ENCODE measurements around the gene DENND5A. TPM values are rescaled to one million over a fixed set of nuclear protein-coding genes. Genes with fewer than 3 reads are reported as not detected.
A peak's percentile ranks its signal among the peaks of the same experiment; 100 is the strongest.

The DENND5A gene
- total and polyA plus RNA-seq, 4 donors, result 7.9 to 45.8 (median 18.2) TPM

- TF ChIP-seq YY1 (IDR thresholded peaks at IDR 0.05), result no peak
- no peak for TF ChIP-seq CTCF (IDR thresholded peaks at IDR 0.05; ENCODE audit: low read depth, low read length, missing input control)
- TF ChIP-seq NR2F2 (IDR thresholded peaks at IDR 0.05), result no peak
- TF ChIP-seq, protein P1, sequence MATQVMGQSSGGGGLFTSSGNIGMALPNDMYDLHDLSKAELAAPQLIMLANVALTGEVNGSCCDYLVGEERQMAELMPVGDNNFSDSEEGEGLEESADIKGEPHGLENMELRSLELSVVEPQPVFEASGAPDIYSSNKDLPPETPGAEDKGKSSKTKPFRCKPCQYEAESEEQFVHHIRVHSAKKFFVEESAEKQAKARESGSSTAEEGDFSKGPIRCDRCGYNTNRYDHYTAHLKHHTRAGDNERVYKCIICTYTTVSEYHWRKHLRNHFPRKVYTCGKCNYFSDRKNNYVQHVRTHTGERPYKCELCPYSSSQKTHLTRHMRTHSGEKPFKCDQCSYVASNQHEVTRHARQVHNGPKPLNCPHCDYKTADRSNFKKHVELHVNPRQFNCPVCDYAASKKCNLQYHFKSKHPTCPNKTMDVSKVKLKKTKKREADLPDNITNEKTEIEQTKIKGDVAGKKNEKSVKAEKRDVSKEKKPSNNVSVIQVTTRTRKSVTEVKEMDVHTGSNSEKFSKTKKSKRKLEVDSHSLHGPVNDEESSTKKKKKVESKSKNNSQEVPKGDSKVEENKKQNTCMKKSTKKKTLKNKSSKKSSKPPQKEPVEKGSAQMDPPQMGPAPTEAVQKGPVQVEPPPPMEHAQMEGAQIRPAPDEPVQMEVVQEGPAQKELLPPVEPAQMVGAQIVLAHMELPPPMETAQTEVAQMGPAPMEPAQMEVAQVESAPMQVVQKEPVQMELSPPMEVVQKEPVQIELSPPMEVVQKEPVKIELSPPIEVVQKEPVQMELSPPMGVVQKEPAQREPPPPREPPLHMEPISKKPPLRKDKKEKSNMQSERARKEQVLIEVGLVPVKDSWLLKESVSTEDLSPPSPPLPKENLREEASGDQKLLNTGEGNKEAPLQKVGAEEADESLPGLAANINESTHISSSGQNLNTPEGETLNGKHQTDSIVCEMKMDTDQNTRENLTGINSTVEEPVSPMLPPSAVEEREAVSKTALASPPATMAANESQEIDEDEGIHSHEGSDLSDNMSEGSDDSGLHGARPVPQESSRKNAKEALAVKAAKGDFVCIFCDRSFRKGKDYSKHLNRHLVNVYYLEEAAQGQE (IDR thresholded peaks at IDR 0.05), result no peak
- TF ChIP-seq, protein P2, sequence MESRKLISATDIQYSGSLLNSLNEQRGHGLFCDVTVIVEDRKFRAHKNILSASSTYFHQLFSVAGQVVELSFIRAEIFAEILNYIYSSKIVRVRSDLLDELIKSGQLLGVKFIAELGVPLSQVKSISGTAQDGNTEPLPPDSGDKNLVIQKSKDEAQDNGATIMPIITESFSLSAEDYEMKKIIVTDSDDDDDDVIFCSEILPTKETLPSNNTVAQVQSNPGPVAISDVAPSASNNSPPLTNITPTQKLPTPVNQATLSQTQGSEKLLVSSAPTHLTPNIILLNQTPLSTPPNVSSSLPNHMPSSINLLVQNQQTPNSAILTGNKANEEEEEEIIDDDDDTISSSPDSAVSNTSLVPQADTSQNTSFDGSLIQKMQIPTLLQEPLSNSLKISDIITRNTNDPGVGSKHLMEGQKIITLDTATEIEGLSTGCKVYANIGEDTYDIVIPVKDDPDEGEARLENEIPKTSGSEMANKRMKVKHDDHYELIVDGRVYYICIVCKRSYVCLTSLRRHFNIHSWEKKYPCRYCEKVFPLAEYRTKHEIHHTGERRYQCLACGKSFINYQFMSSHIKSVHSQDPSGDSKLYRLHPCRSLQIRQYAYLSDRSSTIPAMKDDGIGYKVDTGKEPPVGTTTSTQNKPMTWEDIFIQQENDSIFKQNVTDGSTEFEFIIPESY (IDR thresholded peaks at IDR 0.05), result no peak
- no peak for TF ChIP-seq RAD21 (IDR thresholded peaks at IDR 0.05)
- TF ChIP-seq HNF4G (IDR thresholded peaks at IDR 0.05), result no peak
- TF ChIP-seq JUND (IDR thresholded peaks at IDR 0.05), result no peak
- Histone ChIP-seq H3K36me3 (ENCODE audit: control insufficient read depth in 4 of 4, insufficient read depth in 3 of 4, low read depth in 1 of 4, low read length in 3 of 4) (no peaks in the 10 kb centered on the region), H3K27me3 (ENCODE audit: control insufficient read depth in 4 of 4, insufficient read depth in 4 of 4, low read length in 3 of 4) (no peaks in the 10 kb centered on the region), H3K4me3 (ENCODE audit: low read depth in 1 of 3, low read length in 3 of 3) (no peak overlapping the region), H3K27ac (ENCODE audit: low read depth in 1 of 2, low read length in 2 of 2) (no peak overlapping the region), H3K9me3 (ENCODE audit: control insufficient read depth in 4 of 4, low read length in 3 of 4) (no peaks in the 10 kb centered on the region), H3K9ac (ENCODE audit: low read depth in 1 of 2, low read length in 2 of 2) (no peak overlapping the region), H3K4me1 (ENCODE audit: control insufficient read depth in 4 of 4, insufficient read depth in 4 of 4, low read length in 3 of 4) (no peaks in the 10 kb centered on the region)
- WGBS, result 70% methylated on average over 2 of the region's 2 CpGs
- no peak for DNase-seq (ENCODE audit: low spot score)
Observed at GRCh38 chr11:9219572-9219971, 45.6 kb downstream of the DENND5A start.

- WGBS, result 90% methylated on average over 2 of the region's 2 CpGs
- Histone ChIP-seq H3K4me3 (ENCODE audit: low read depth in 1 of 3, low read length in 3 of 3) (no peak overlapping the region), H3K27ac (ENCODE audit: low read depth in 1 of 2, low read length in 2 of 2) (no peak overlapping the region), H3K9ac (ENCODE audit: low read depth in 1 of 2, low read length in 2 of 2) (no peak overlapping the region), H3K36me3 (ENCODE audit: control insufficient read depth in 4 of 4, insufficient read depth in 3 of 4, low read depth in 1 of 4, low read length in 3 of 4) (no peaks in the 10 kb centered on the region), H3K9me3 (ENCODE audit: control insufficient read depth in 4 of 4, low read length in 3 of 4) (no peaks in the 10 kb centered on the region), H3K27me3 (ENCODE audit: control insufficient read depth in 4 of 4, insufficient read depth in 4 of 4, low read length in 3 of 4) (no peaks in the 10 kb centered on the region), H3K4me1 (ENCODE audit: control insufficient read depth in 4 of 4, insufficient read depth in 4 of 4, low read length in 3 of 4) (no peaks in the 10 kb centered on the region)
- TF ChIP-seq, protein P3, sequence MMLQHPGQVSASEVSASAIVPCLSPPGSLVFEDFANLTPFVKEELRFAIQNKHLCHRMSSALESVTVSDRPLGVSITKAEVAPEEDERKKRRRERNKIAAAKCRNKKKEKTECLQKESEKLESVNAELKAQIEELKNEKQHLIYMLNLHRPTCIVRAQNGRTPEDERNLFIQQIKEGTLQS (IDR thresholded peaks at IDR 0.05), result no peak
- TF ChIP-seq EGR1 (IDR thresholded peaks at IDR 0.05; ENCODE audit: low read depth in 2 of 2), result peak in 1 of 2 donors; percentile 1
- TF ChIP-seq, protein P2 (IDR thresholded peaks at IDR 0.05), result no peak
- DNase-seq (ENCODE audit: low spot score), result no peak
Observed at GRCh38 chr11:9219115-9219514, 46.0 kb downstream of the DENND5A start.

All from liver (tissue), 9 donors.